ENCODE data around the gene ARID1B. TPM values are rescaled to one million over a fixed set of nuclear protein-coding genes. Genes with fewer than 3 reads are reported as not detected.

The ARID1B gene
- total and polyA plus RNA-seq, 2 of the 13 experiments (the other 11 are each of a cell fraction or from before 2014, with no cell fraction given) = 20.1 to 32.6 TPM

DNA sequence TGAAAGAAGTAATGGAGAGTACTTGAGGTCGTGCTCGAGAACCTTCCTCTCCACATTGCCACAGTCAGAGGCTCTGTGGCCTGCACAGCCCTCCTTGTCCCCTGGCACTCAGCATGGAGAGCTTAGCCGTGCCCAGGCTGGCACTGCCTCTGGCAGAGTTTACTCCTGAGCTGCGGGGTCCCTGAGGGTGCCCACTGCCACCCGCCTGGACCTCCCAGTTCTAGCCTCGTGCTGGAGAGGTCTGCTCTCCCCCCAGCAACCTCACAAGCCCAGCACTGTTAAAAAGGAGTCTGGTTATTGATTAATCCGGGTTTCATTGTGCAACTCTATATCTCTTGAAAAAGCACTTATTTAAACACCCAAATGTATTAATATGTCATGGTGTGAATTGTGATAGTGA is 319.3 kb downstream of the ARID1B start (continued):
- TF ChIP-seq ZKSCAN5 (CRISPR knock-in tag; IDR thresholded peaks at IDR 0.05) = no peak
- TF ChIP-seq, protein P1, sequence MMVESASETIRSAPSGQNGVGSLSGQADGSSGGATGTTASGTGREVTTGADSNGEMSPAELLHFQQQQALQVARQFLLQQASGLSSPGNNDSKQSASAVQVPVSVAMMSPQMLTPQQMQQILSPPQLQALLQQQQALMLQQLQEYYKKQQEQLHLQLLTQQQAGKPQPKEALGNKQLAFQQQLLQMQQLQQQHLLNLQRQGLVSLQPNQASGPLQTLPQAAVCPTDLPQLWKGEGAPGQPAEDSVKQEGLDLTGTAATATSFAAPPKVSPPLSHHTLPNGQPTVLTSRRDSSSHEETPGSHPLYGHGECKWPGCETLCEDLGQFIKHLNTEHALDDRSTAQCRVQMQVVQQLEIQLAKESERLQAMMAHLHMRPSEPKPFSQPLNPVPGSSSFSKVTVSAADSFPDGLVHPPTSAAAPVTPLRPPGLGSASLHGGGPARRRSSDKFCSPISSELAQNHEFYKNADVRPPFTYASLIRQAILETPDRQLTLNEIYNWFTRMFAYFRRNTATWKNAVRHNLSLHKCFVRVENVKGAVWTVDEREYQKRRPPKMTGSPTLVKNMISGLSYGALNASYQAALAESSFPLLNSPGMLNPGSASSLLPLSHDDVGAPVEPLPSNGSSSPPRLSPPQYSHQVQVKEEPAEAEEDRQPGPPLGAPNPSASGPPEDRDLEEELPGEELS (CRISPR knock-in tag; IDR thresholded peaks at IDR 0.05) = peak; percentile 22; the same call in 1 of the 2 replicates
- 0 out of 2 replicates have a peak, but pooled peaks have one; percentile 32 for TF ChIP-seq NFIC (IDR thresholded peaks at IDR 0.05; ENCODE audit: low read length)
- no peak for TF ChIP-seq SPEN (CRISPR knock-in tag; IDR thresholded peaks at IDR 0.05; ENCODE audit: low read depth)
- TF ChIP-seq, protein P2, sequence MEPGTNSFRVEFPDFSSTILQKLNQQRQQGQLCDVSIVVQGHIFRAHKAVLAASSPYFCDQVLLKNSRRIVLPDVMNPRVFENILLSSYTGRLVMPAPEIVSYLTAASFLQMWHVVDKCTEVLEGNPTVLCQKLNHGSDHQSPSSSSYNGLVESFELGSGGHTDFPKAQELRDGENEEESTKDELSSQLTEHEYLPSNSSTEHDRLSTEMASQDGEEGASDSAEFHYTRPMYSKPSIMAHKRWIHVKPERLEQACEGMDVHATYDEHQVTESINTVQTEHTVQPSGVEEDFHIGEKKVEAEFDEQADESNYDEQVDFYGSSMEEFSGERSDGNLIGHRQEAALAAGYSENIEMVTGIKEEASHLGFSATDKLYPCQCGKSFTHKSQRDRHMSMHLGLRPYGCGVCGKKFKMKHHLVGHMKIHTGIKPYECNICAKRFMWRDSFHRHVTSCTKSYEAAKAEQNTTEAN (CRISPR knock-in tag; conservative IDR thresholded peaks at IDR 0.05) = 0 out of 2 replicates have a peak, but pooled peaks have one; percentile 30
- TF ChIP-seq HNF4A (CRISPR knock-in tag; IDR thresholded peaks at IDR 0.05) = no peak
- no peak for TF ChIP-seq THYN1 (CRISPR knock-in tag; IDR thresholded peaks at IDR 0.05; ENCODE audit: borderline replicate concordance, low read depth)
- TF ChIP-seq, protein P3, sequence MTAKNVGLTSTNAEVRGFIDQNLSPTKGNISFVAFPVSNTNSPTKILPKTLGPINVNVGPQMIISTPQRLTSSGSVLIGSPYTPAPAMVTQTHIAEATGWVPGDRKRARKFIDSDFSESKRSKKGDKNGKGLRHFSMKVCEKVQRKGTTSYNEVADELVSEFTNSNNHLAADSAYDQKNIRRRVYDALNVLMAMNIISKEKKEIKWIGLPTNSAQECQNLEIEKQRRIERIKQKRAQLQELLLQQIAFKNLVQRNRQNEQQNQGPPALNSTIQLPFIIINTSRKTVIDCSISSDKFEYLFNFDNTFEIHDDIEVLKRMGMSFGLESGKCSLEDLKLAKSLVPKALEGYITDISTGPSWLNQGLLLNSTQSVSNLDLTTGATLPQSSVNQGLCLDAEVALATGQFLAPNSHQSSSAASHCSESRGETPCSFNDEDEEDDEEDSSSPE (CRISPR knock-in tag; IDR thresholded peaks at IDR 0.05) = 0 out of 2 replicates have a peak, but pooled peaks have one; percentile 20
- TF ChIP-seq HNRNPUL1 (IDR thresholded peaks at IDR 0.05; ENCODE audit: low read depth, low read length) = 0 out of 2 replicates have a peak, but pooled peaks have one; percentile 67
- TF ChIP-seq ZKSCAN8 (CRISPR knock-in tag; IDR thresholded peaks at IDR 0.05; ENCODE audit: borderline replicate concordance) = no peak
- no peak for TF ChIP-seq ZNF260 (CRISPR knock-in tag; IDR thresholded peaks at IDR 0.05; ENCODE audit: borderline replicate concordance, low read depth)
- peak; percentile 93 for TF ChIP-seq HNRNPL (IDR thresholded peaks at IDR 0.05; ENCODE audit: low read depth, low read length)
- peak; percentile 91 for TF ChIP-seq CEBPG (CRISPR knock-in tag; IDR thresholded peaks at IDR 0.05)
- TF ChIP-seq CEBPB (IDR thresholded peaks at IDR 0.05; ENCODE audit: borderline replicate concordance, low read depth, low read length) = peak; percentile 97
- TF ChIP-seq, protein P4, sequence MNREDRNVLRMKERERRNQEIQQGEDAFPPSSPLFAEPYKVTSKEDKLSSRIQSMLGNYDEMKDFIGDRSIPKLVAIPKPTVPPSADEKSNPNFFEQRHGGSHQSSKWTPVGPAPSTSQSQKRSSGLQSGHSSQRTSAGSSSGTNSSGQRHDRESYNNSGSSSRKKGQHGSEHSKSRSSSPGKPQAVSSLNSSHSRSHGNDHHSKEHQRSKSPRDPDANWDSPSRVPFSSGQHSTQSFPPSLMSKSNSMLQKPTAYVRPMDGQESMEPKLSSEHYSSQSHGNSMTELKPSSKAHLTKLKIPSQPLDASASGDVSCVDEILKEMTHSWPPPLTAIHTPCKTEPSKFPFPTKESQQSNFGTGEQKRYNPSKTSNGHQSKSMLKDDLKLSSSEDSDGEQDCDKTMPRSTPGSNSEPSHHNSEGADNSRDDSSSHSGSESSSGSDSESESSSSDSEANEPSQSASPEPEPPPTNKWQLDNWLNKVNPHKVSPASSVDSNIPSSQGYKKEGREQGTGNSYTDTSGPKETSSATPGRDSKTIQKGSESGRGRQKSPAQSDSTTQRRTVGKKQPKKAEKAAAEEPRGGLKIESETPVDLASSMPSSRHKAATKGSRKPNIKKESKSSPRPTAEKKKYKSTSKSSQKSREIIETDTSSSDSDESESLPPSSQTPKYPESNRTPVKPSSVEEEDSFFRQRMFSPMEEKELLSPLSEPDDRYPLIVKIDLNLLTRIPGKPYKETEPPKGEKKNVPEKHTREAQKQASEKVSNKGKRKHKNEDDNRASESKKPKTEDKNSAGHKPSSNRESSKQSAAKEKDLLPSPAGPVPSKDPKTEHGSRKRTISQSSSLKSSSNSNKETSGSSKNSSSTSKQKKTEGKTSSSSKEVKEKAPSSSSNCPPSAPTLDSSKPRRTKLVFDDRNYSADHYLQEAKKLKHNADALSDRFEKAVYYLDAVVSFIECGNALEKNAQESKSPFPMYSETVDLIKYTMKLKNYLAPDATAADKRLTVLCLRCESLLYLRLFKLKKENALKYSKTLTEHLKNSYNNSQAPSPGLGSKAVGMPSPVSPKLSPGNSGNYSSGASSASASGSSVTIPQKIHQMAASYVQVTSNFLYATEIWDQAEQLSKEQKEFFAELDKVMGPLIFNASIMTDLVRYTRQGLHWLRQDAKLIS (CRISPR knock-in tag; IDR thresholded peaks at IDR 0.05) = no peak
- TF ChIP-seq, protein P5, sequence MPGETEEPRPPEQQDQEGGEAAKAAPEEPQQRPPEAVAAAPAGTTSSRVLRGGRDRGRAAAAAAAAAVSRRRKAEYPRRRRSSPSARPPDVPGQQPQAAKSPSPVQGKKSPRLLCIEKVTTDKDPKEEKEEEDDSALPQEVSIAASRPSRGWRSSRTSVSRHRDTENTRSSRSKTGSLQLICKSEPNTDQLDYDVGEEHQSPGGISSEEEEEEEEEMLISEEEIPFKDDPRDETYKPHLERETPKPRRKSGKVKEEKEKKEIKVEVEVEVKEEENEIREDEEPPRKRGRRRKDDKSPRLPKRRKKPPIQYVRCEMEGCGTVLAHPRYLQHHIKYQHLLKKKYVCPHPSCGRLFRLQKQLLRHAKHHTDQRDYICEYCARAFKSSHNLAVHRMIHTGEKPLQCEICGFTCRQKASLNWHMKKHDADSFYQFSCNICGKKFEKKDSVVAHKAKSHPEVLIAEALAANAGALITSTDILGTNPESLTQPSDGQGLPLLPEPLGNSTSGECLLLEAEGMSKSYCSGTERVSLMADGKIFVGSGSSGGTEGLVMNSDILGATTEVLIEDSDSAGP (CRISPR knock-in tag; IDR thresholded peaks at IDR 0.05; ENCODE audit: borderline replicate concordance) = peak; percentile 42; the same call in 1 of the 2 replicates
- TF ChIP-seq, protein P6, sequence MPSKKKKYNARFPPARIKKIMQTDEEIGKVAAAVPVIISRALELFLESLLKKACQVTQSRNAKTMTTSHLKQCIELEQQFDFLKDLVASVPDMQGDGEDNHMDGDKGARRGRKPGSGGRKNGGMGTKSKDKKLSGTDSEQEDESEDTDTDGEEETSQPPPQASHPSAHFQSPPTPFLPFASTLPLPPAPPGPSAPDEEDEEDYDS (CRISPR knock-in tag; IDR thresholded peaks at IDR 0.05) = peak; percentile 56
- TF ChIP-seq ZNF10 (CRISPR knock-in tag; IDR thresholded peaks at IDR 0.05; ENCODE audit: borderline replicate concordance, low read depth) = no peak
- no peak for TF ChIP-seq ZNF441 (CRISPR knock-in tag; IDR thresholded peaks at IDR 0.05; ENCODE audit: borderline replicate concordance)
